ENCODE measurements around the gene GASK1A.

DNA sequence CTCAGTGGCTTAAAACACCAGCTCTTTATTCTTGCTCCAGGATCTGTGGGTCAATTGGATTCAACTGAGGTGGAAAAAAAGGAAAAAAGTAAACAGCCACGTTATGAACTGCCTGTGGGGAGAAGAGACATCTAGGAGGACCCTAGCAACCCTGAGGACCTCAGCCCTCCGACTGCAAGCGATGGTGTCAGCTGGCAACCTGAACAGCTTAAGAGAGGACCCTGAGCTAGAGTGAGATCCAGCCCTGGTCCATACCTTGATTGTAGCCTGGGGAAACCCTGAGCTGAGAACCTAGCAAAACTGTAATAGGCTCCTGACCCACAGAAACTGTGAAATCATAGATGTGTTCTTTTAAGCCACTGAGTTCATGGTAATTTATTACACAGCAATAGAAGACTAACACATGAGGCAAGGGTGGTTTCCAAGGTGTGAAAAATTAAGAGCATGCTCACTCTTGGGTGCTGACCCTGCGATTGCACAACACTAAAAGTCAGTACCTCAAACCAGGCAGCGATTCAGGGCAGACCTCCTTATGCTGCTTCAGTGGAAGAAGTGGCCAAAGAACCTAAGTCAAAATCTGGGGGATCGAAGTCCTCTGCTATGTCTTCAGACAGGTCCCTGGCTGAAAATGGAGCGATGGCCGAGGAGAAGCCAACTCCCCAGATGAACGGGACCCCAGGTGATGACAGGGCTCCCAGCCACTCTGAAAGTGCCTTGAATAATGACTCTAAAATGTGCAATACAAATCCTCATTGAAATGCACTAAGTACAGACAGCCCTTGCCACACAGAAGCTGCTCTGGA is 57.7 kb downstream of the GASK1A start:
- TF ChIP-seq, protein P1, sequence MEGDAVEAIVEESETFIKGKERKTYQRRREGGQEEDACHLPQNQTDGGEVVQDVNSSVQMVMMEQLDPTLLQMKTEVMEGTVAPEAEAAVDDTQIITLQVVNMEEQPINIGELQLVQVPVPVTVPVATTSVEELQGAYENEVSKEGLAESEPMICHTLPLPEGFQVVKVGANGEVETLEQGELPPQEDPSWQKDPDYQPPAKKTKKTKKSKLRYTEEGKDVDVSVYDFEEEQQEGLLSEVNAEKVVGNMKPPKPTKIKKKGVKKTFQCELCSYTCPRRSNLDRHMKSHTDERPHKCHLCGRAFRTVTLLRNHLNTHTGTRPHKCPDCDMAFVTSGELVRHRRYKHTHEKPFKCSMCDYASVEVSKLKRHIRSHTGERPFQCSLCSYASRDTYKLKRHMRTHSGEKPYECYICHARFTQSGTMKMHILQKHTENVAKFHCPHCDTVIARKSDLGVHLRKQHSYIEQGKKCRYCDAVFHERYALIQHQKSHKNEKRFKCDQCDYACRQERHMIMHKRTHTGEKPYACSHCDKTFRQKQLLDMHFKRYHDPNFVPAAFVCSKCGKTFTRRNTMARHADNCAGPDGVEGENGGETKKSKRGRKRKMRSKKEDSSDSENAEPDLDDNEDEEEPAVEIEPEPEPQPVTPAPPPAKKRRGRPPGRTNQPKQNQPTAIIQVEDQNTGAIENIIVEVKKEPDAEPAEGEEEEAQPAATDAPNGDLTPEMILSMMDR (IDR thresholded peaks at IDR 0.05): no peak
- TF ChIP-seq, protein P2, sequence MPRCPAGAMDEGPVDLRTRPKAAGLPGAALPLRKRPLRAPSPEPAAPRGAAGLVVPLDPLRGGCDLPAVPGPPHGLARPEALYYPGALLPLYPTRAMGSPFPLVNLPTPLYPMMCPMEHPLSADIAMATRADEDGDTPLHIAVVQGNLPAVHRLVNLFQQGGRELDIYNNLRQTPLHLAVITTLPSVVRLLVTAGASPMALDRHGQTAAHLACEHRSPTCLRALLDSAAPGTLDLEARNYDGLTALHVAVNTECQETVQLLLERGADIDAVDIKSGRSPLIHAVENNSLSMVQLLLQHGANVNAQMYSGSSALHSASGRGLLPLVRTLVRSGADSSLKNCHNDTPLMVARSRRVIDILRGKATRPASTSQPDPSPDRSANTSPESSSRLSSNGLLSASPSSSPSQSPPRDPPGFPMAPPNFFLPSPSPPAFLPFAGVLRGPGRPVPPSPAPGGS (IDR thresholded peaks at IDR 0.05): no peak
- no peak for TF ChIP-seq ESRRA (IDR thresholded peaks at IDR 0.05; ENCODE audit: borderline replicate concordance, low read length)
- TF ChIP-seq RAD21 (conservative IDR thresholded peaks at IDR 0.05 in 1 of 2, IDR thresholded peaks at IDR 0.05 in 1 of 2): no peak
- no peak for TF ChIP-seq RFX5 (IDR thresholded peaks at IDR 0.05)
- TF ChIP-seq POLR2A (IDR thresholded peaks at IDR 0.05; ENCODE audit: low read length): no peak
- no peak for TF ChIP-seq EP300 (IDR thresholded peaks at IDR 0.05)
- no peak for TF ChIP-seq KDM1A (IDR thresholded peaks at IDR 0.05; ENCODE audit: low read depth)
- no peak for TF ChIP-seq FOSL2 (IDR thresholded peaks at IDR 0.05)
- TF ChIP-seq FOSL2 (CRISPR knock-in tag; IDR thresholded peaks at IDR 0.05): no peak
- TF ChIP-seq, protein P3, sequence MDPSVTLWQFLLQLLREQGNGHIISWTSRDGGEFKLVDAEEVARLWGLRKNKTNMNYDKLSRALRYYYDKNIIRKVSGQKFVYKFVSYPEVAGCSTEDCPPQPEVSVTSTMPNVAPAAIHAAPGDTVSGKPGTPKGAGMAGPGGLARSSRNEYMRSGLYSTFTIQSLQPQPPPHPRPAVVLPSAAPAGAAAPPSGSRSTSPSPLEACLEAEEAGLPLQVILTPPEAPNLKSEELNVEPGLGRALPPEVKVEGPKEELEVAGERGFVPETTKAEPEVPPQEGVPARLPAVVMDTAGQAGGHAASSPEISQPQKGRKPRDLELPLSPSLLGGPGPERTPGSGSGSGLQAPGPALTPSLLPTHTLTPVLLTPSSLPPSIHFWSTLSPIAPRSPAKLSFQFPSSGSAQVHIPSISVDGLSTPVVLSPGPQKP (IDR thresholded peaks at IDR 0.05; ENCODE audit: low read depth, low read length): no peak
- TF ChIP-seq JUN (IDR thresholded peaks at IDR 0.05): no peak
- TF ChIP-seq RNF2 (IDR thresholded peaks at IDR 0.05; ENCODE audit: borderline replicate concordance, low read depth): no peak

Measured in A549 (cell line).